CD4-positive, alpha-beta T cell treated with Interleukin-15 for 1 hour (primary cell): Measurements from ENCODE around the gene RNF169.
"Not testable (repeated sequence)": the region's sequence is repeated elsewhere in the genome, so short reads cannot be mapped to it uniquely, and the experiment has no call there.

Experiments used
- DNase-seq: peaks from one replicate; pipeline ENCODE4 v3.0.0-alpha.2; 2020

RNF169 gene

DNA sequence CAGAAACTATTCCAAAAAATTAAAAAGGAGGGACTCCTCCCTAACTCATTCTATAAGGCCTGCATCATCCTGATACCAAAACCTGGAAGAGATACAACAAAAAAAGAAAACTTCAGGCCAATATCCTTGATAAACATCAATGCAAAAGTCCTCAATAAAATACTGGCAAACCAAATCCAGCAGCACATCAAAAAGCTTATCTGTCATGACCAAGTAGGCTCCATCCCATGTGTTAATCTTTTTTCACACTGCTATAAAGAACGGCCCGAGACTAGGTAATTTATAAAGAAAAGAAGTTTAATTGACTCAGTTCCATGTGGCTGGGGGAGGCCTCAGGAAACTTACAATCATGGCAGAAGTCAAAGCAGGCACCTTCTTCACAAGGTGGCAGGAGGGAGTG is 76.9 kb downstream of the RNF169 start:
- DNase-seq: not testable (repeated sequence)

DNA sequence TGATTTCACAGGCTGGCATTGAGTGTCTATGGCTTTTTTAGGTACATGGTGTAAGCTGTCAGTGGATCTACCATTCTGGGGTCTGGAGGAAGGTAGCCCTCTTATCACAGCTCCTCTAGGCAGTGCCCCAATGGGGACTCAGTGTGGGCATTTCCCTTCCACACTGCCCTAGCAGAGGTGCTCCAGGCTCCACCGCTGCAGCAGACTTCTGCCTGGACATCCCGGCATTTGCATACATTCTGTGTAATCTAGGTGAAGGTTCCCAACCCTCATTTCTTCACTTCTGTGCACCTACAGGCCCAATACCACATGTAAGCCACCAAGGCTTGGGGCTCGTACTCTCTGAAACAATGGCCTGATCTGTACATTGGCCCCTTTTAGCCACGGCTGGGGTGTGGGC is 78.3 kb downstream of the RNF169 start:
- no peak for DNase-seq

DNA sequence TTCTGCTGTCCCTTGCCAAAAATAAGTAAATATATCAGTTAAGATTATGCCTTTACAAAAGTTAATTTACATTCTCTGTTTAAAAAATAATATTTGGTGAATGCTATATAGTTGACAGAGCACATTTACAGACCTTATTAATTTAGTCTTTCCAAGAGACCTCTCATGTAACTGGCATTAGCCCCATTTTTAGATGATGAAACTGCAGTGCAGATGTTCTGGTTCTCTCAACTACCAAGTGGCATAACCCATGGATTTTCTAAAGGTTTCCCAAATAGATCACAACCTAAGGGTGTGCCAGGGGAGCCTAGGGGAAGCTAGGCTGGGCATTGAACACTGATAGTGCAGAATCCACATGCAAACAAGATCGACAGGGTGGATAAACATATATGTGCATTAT is 88.5 kb downstream of the RNF169 start:
- no peak for DNase-seq

- no peak for DNase-seq
These were observed 89.5 kb downstream of the RNF169 start for GRCh38 chr11:74838188-74838587.

- no peak for DNase-seq
These were observed 90.8 kb downstream of the RNF169 start for GRCh38 chr11:74839446-74839845.

DNA sequence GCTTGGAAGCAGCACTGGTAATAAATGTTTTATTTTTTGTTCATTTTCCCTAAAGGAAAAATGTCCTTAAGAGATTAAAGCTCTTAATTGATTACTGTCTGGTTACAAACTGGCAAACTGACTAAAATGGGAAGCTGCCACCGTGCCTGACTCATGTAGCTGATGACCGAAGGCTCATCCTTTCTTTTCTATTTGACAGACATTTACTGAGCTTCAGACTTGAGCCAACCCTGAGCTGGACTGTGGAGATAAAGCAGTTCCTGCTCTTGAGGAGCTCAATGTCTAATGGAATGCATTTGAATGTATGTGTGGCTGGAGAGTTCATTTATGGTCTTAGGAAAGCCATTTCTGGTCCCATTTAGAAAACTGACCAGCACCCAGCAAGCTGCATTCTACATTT is 91.3 kb downstream of the RNF169 start:
- no peak for DNase-seq

DNA sequence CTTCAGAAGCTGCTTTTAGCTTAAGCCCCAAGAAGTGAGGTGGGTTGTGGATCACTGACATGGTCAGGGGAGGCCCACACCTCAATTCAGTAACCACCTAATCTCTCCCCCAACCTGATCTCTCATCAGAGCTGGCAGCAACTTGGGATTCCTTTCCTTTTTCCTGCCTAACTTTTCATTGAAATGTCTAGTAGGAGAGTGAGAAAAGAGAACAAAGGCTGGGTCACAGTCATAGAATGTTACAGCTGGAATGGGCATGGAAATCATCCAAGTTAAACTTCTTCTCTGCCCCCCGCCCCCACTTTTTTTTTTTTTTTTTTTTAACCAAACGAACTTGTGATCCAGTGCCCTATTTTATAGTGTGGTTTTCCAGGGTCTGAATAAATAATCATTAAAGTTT is 91.8 kb downstream of the RNF169 start:
- no peak for DNase-seq

DNA sequence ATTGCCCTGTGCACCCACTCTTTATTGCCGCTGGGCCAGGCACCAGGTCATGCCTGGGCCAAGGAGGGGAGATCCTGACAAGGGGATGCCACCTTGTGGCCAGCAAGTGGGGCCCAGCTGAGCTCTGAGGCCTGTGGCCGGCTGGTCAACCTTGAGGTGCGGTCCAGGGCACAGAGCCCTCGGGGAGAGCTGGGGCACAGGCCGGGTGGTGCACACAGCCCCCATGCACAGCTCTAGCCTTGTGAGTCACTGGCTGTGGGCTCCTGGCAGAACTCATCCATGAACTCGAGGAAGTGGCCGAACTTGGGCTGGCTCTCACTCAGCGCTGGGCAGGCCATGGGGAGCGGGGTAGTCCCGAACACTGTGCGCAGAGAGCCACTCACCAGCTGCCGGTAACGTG is 94.3 kb downstream of the RNF169 start:
- no peak for DNase-seq

DNA sequence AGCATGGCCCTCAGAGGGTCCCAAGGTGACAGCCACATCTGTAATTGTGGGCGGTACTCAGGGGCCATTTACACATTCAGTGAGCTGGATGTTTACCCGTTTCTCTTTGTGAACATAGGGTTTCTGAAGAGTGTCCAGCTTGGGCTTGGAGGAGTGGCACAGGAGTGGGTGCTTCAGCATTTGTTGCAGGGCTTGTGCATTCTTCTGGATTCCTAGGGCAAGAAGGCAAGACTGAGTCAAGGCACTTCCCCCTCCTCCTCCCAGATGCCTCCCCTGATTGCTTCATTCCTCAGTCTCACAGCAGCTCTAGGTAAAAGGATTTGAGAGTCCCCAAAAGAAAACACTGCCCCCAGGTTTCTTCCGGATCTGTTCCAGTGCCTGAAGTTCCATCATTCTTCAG is 95.4 kb downstream of the RNF169 start:
- DNase-seq: no peak

DNA sequence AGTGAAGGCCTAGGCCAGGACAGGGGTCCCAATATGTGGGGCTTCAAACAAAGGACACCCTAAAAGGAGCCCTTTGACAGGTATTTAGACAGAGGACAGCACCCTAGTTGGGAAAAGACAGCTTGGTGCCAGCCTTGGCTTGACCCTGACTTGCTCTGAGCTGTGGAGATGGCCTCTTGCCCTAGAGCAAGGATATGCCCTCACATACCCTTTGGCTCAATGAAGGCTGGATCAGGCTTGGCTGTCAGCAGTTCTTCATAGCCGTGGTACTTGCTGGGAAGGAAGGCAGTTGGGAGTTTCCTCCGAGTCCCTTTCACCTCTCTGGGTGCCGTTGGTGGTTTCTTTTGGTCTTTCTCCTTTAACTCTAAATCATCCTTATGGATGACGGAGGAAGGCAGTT is 96.2 kb downstream of the RNF169 start:
- no peak for DNase-seq

DNA sequence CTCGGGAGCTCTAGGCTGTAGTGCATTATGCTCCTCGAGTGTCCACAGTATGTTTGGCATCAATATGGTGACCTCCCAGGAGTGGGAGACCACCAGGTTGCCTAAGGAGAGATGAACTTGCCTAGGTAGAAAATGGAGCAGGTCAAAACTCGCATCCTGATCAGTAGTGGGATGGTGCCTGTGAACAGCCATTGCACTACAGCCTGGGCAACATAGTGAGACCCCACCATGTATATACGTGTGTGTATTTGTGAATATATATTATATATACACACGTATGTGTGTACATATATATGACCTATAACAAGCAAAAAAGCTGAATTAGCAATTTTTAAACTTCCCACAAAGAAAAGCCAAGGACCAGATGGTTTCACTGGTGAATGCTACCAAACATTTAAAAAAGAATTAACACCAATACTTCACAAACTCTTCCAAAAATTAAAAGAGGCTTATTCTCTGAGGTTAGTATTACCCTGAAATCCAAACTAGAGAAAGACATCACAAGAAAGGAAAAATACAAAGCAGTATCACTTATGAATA is 97.4 kb downstream of the RNF169 start:
- DNase-seq: no peak

DNA sequence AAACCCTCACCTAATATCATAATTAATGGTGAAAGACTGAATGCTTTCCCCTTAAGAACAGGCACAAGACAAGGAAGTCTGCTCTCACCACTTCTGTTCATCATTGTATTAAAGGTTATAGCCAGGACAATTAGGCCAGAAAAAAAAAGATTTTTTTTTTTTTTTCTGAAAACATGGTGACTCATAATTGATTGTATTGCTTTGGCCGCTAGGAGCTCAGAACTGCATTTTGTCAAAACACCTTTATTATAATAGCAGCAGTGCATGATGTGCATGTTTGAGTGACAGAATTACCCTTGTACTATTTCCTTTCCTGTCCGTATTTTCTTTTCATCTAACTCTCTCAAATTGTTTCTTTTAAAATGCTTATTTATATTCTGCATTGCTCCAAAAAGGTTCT is 98.1 kb downstream of the RNF169 start:
- no peak for DNase-seq

DNA sequence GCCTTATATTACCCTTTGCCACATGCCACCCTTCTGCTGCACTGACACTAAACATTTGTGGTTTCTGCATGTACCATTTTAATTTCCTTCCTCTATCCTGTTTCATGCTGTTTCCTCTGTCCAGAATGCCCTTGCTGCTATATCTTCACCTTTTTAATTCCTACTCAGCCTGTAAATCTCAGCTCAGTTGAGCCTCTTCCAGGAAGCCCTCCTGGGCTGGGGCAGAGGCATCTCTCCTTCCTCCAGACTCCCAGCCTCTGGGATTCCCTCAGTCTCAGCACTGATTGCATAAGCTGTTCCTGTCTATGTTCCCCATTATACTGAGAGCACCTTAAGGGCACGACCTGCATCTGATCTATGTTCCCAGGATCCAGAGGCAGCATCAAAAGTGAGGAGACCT is 98.7 kb downstream of the RNF169 start:
- no peak for DNase-seq

DNA sequence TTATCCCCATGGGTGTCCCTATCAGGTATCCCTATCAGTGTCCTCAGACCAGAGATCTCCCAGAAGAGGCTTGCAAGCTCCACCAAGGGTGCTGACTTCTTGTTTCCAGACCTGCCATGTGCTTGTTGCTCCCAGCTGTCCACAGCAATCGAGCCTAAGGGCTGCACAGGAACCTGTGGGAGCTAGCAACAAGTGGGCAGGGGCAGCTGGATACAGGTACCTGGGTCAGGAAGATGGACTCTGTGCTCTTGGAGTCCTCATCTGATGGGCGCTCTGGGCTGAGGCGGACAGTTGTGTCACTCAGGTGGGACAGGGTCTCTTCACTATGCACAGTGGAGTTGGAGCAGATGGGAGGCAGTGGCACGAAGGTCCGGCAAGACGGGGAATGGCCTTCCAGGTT is 99.2 kb downstream of the RNF169 start:
- no peak for DNase-seq

GRCh38 chr11:74849525-74850391 is 101.1 kb downstream of the RNF169 start:
- no peak for DNase-seq

DNA sequence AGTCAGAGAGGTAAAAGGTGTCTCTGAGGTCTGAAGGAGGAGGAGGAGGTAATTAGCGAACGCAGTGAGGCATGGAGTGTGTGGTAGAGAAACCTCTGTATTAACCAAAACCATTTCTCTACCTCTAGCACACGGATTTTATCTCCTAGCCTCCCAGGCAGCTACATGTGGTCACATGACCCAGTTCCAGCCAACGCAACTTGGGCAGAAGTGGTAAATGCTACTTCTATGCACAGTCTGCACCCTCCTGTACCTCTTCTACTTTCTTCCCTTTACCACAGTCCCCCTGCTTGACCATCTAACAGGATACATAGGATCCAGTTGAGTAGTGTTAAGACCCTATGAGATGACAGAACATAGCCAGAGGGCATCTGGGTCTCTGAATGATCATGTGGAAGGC is 104.6 kb downstream of the RNF169 start:
- no peak for DNase-seq

GRCh38 chr11:74860743-74861142 is 112.1 kb downstream of the RNF169 start:
- DNase-seq: no peak

DNA sequence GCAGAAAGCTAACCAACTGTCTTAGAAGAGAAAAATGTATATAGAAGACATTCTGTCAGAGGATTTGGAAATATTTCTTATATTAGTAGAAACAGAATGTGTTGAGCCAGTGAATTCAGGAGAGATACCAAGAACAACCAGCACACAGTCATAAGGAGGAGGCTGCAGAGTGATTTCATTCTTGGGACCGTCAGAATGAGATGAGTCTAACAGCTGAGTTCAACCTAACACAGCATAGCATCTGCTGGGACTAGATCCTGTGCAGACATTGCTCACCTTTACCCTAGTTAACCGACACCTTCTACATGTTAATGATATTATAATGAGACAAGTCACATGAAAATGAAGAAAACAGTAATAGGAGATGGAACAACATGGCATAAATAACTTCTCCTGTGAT is 114.8 kb downstream of the RNF169 start:
- DNase-seq: no peak

DNA sequence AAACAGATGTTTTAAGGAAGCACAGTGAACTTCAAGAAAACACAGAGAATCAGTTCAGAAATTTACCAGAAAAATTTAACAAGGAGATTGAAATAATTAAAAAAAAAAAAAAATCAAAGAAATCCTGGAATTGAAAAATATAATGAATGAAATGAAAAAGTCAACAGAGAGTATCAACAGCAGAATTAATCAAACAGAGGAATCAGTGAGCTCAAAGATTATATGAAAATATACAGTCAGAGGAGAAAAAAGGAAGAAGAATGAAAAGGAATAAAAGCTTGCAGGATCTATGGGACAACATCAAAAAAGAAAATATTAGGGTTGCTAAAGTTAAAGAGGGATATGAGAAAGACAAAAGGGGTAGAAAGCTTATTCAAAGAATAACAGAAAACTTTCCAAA is 117.9 kb downstream of the RNF169 start:
- no peak for DNase-seq

DNA sequence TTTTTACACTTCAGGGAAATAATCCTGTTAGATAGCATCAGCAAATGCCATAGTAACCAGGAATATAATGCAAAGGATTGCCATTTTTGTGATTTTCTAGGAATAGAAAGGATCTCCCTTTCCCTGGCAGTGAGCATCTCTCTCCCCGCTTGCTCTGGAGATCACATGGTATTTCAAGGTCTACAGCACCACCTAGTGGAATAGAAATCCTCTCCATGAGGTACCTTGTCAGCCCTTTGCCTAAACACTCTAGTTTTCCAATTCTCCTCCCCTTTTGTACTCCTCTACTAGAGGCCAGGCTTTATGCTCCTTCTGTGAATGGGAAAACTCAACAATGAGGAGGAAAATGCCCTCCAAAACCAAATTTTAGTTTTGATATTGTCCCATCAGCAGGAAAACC is 121.8 kb downstream of the RNF169 start:
- DNase-seq: no peak

DNA sequence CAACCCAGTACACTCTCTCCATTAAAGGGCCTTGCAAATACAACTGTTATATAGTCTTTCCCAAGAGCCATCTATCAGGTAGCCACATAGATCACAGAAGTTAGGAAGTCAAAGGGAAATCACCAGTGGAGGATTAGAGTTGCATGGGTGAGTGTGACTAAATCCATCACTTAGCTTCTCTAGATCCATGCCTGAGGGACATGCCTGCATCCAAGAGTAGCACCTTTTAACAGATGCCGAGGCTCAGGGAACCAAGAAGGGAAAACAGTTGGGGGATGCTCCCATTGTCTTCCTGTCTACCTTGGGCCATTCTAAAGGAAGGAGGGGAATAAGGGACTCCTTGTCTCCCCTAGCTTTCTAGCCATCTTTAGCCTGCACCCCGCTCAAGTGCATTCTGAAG is 122.4 kb downstream of the RNF169 start:
- no peak for DNase-seq

- no peak for DNase-seq
These were observed 128.5 kb downstream of the RNF169 start for GRCh38 chr11:74877132-74877531.
